NCI-H82 treated with DMSO at 0.1 percent for 48 hours (cell line): ENCODE measurements around the gene ANTXR1.
A peak's percentile ranks its signal among the peaks of the same experiment; 100 is the strongest.

ENCODE experiments used
- DNase-seq: peaks from one replicate; lab custom pipeline; 2025; ENCODE audit not compliant: unreplicated experiment; lab: John Stamatoyannopoulos, UW

Gene ANTXR1

GRCh38 chr2:69001879-69002278 lies 11.1 kb upstream of the ANTXR1 start:
- DNase-seq = no peak

- no peak for DNase-seq
Measured at GRCh38 chr2:69003731-69004130, 9.2 kb upstream of the ANTXR1 start.

GRCh38 chr2:69007169-69007568 lies 5.8 kb upstream of the ANTXR1 start:
- DNase-seq = no peak

- DNase-seq = no peak
Measured at GRCh38 chr2:69007603-69008002, 5.4 kb upstream of the ANTXR1 start.

GRCh38 chr2:69010437-69011194 lies 2.4 kb upstream of the ANTXR1 start:
- no peak for DNase-seq

GRCh38 chr2:69011611-69012157 lies 1.3 kb upstream of the ANTXR1 start:
- DNase-seq = no peak

GRCh38 chr2:69012310-69013141 lies 453 bp upstream of the ANTXR1 start:
- peak; percentile 76 for DNase-seq

GRCh38 chr2:69013840-69014821 lies 1.2 kb downstream of the ANTXR1 start:
- no peak for DNase-seq

- DNase-seq = no peak
Measured at GRCh38 chr2:69017080-69017479, 4.1 kb downstream of the ANTXR1 start.

GRCh38 chr2:69017835-69018234 lies 4.9 kb downstream of the ANTXR1 start:
- DNase-seq = no peak

- no peak for DNase-seq
Measured at GRCh38 chr2:69018678-69019095, 5.7 kb downstream of the ANTXR1 start.

GRCh38 chr2:69020496-69021426 lies 7.8 kb downstream of the ANTXR1 start:
- no peak for DNase-seq

GRCh38 chr2:69021727-69022126 lies 8.7 kb downstream of the ANTXR1 start:
- no peak for DNase-seq

- DNase-seq = no peak
Measured at GRCh38 chr2:69022548-69022947, 9.6 kb downstream of the ANTXR1 start.

GRCh38 chr2:69023236-69023635 lies 10.3 kb downstream of the ANTXR1 start:
- DNase-seq = no peak

GRCh38 chr2:69026026-69026425 lies 13.0 kb downstream of the ANTXR1 start:
- DNase-seq = peak; percentile 31

GRCh38 chr2:69026691-69027459 lies 13.9 kb downstream of the ANTXR1 start:
- no peak for DNase-seq

GRCh38 chr2:69030800-69031428 lies 17.9 kb downstream of the ANTXR1 start:
- no peak for DNase-seq
